Activated CD8-positive, alpha-beta memory T cell treated with anti-CD3 and anti-CD28 coated beads, Interleukin-2, amount 50 U/mL, for 24 hours (primary cell): ENCODE results near the gene POLN.

ENCODE experiments used
- DNase-seq: peaks from one replicate; pipeline ENCODE4 v3.0.0-alpha.2; 2020; ENCODE audit errors: extremely low read depth

Gene POLN

DNA sequence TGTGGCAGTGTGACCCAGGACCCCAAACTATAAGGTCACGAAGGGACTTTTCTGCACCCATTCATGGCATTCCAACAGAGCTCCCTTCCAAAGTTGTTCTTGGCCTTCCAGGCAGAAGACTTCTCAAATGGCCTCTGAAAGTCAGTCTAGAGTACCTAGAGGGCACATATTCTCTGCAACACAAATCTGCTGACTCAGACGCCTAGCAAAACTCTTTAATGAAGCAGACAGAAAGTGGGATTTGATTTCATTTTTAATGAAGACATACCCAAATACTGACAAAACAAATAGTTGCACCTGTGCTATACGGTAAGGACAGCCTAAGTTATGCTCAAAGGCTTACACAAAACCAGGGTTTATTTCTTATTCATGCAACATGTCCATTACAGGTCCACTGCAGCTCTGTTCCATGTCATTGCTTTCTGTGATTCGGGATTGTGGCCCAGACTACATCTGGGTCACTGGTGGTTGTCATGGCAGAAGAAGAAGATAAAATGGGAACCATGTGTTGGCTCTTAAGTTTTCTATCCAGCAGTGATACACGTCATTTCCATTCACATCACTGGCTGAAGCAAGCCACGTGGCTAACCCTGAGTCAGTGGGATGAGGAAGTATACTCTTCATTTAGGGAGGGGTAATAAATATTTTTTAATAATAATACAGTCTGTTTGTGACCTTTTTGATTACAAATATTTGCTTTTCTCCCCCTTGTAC lies 125.1 kb downstream of the POLN start:
- no peak for DNase-seq

DNA sequence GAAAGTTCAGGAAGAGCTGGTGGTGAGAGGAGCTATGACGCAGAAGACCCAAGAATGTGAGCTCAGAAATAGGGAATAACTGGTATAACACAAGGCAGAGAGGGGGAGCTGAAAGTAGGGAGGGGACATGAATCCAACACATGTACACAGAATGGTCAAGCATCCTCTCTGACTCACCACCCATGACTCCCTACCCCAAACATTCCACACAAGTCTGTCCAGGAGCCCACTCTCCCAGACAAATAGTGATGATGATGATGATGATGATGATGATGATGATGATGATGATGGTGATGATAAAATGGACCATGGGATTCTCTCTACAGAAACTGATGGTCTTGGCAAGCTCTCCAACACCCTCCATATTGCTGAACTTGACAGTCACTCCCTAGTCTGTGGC lies 136.4 kb downstream of the POLN start:
- no peak for DNase-seq

DNA sequence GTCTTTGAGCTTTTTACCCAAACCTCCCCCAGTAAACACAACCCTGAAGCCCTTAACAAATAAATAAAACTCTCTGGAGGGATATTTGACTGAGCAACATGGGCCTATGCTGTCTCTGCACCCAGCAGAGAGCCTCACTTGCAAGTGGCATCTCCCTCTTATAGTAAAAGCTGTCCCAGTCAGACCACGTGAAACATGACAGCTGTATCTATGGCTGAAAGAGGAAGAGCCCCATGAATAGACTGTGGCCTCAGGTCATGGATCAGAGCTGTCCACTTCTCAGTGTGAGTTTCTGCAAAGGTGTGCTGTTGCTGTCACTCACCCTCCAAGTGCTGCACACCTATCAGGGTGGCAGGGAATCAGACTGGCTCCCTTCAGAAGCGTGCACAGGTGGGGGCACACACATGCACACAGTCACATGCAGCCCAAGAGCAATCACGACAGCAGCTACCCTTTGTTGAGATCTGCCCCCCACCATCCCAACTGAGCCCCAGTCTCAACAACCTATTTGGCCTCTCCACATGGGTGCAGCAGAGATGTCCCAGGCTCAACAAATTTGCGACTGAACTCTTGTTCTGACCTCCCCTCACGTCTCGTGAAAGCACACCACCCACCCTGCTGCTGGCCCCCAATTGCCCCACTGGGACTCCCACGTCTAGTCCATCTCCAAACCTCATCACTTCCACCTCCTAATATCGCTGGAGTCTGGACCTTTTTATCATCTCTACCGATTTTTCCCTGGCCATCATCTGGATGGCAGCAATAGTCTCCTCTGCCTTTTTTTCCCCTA lies 137.2 kb downstream of the POLN start:
- no peak for DNase-seq

DNA sequence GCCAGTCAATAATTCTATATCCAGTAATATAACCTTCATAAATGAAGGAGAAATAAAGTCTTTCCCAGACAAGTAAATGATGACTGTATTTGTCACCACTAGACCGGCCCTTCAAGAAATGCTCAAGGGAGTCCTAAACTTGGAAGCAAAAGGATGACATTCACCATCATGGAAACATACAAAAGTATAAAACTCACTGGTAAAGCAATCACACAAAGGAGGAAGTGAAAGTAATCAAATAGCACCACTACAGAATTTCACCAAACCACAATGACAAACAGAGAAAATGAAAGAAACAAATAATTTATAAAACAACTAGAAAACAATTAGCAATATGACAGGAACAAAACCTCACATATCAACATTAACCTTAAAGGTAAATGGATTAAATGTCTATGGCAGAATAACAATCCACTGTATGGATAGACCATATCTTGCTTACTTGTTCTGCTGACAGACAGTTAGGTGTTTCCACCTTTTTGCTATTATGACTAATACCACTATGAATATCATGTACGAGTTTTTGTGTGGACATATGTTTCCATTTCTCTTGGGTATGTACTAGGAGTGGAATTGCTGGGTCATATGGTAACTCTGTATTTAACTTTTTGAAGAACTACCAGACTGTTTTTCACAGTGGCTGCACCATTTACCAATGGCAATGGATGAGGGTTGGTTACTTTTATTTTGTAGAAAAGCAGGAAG lies 137.9 kb downstream of the POLN start:
- DNase-seq = no peak

DNA sequence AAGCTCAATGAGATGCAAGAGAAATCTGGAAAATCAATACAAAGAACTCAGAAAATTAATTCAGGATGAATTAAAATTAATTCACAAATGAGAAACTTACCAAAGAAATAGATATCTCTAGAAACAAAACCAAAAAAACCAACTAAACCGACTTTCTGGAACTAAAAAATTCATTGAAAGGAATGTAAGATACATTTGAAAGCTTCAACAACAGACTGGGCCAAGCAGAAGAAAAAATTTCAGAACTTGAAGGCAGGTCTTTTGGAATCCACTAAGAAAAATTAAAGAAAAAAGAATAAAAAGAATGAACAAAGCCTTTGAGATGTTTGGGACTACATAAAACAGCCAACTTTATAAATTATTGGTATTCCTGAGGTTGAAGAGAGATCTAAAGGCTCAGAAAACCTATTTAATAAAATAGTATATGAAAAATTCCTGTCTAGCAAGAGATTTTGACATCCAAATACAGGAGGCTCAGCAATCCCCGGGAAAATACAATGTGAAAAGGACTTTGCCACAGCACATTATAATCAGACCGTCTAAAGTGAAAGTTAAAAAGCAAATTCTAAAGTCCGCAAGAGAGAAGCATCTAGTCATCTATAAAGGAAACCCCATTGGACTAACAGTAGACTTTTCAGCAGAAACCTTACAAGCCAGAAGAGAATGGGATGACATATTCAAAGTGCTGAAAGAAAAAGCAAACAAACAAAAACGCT lies 138.6 kb downstream of the POLN start:
- DNase-seq = no peak

DNA sequence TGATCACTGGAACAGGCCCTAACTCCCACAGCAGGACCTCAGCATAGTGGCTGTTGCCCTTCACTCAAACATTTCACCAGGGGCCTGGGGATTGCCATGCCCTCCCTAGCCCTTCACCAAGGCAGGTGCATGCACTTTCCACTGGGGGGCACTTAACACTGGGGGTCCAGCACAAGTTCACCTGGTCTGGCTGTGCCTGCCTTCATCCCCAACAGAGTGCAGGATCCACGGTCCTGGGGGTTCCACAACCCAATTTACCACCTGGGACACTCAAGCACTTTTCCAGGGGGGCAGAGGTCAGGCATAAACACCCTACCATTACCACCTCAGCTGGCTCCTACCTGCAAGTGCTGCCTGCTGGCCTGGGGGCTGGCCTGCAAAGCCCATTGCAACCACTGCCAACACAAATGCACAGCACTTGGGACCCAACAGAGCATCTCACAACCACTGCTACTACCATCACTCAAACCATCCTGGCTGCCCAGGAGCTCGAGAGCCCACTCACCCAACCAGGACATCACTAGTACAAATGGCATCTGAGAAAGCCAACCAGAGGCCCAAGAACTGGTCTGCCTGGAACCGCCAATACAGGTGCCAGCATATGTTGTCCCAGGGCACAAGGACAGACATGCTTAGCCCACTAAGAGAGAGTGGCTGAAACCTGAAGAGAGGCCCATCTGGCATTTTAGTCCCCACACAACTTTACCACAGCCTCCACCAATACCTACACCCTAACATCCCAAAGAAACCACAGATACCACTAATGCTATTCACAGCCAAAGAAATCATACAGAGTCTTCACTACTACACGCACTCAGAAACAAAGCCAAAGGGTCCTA lies 139.7 kb downstream of the POLN start:
- no peak for DNase-seq

DNA sequence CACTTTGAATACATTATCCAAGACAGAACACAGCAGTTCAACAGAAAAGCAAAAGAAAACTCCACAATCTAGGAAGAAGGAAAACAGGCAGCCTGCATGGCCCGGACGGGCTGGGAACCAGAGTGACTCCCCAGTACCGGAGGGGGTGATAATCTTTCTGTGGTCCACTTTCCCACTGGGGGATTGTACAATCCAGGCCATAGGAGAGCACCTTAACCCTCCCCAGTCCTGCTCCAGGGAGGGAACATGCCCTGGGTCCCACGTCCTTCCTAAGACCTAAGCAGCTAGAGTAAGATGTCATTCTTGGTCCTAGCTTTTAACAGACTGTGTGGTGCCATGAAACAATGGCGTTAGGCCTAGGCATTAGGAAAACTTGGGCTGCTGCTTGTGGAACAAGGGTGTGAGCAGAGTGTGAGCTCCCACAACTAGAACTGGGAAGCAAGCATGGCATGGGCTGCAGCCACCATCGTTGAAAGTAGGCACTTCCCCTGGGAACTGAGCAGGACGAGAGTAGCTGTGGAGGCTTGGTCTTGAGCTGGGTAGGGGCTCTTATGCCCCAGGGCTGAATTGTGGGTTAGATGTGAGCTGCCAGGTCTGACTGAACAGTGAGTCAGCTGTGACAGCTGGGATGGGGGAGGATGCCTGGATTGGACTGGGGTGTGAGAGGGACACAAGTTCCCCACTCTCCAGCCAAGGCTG lies 140.4 kb downstream of the POLN start:
- DNase-seq = no peak

DNA sequence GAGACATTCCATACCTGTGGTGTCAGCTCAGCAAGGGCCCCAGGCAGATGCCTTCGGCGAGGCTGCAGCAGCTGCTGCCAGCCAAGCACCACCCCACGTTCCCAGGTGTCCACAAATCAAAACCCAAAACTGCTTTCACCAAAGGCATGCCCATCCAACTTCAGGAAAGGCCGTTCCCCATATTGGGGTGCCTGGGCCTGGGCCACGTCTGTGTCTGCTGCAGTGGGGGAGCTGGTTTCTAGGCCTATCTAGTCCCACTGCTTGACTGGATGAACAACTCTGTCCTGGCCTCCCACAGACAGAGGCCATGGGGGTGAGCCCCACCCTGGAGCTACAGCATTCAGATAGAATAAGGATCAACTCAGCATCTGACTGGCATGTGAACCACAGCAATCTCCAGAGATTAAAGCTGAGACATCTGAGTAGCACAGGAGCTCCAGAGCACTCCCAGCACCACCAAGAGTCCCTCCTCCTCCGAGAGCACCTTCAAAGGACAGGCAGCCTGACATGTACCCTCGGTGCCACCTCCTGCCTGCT lies 145.8 kb downstream of the POLN start:
- no peak for DNase-seq

DNA sequence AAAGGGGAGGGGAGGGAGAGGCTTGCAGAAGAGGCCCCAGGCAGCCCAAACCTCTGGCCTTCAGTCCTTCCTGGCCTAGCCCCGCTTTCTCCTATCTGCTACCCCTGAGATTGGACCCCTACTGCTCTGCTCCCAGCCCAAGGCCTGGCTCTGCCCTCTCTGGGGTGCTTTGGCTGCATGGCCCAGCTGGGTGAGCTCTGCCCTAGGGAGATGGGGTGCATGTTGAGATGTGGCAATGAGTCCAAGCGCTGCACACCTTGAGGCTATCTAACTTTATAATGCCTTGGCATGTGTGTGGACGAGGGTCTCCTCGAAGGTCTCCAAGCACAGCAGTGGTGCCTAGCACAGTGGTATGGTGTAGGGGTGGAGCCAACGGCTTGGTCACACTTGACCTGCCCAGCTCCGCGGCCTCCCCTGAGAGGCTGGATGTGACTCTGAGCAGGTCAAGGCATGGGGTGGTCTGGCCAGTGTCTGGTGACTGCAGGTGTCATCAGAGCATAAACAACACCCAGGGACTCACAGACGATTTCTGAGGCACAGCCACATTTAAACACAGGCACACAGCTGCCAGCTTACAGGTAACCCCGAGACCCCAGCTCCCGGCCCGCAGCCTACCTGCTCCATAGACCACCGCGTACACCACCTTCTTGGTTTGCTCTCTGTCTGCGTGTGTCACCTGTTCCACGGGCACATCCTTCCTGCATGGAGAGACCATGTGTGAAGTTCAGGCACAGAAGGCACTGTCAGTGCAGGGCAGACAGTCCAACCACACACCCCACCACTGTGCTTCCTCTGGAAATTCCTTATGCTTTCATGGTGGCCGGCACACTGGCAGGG lies 146.5 kb downstream of the POLN start:
- DNase-seq = no peak

DNA sequence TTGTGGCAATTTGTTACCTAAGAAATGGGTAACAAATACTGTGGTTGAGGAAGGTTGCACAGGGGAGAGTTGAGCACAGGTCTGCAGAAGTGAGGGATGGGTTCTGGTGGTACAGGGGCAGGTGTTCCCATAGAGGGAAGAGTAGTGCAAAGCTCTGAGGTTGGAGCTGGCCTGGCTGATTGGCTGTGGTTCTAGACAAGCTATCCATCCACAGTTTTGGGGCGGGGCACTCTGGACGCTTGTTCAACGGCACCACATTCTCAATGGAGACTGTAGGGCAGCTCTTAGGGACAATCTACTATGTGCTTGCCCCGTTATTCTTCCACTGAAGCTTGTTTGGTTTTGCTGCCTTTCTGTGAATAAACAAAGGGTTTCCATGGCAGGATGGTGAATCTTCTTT lies 147.4 kb downstream of the POLN start:
- no peak for DNase-seq

DNA sequence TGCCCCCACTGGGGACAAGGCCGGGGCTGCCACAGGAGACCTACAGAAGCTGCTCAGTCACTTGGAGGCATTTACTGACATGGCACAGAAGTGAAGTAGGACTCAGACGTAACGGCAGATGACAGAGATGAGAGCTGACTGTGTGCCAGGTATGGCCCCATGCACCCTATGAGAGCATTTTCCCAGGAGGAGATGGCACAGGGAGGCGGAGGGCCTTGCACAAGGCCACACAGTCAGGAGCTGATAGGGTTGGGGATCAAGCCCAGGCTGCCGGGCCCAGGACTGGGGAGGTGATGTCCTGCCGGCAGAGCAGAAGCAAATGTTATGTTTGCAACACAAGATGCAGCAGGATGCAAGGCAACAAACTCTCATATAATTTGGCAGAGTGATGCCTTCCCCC lies 148.7 kb downstream of the POLN start:
- DNase-seq = no peak

DNA sequence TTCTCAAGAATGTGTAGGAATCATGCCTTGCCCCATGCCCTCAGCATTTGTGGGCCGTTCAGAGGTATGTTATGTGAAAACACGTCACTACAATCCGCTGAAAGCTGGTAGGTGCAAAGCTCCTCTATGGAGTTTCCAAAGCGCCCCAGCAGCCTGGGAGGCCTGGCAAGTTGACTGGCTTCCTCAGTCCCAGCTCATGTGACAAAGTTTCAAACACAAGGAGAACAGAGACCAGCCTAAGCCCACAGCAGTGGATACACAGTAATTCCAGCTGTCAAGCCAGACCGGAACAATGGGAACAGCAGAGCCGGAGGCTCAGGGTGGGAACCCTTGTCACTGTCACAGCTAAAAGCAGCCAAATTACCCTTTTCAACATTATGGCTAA lies 149.3 kb downstream of the POLN start:
- no peak for DNase-seq

DNA sequence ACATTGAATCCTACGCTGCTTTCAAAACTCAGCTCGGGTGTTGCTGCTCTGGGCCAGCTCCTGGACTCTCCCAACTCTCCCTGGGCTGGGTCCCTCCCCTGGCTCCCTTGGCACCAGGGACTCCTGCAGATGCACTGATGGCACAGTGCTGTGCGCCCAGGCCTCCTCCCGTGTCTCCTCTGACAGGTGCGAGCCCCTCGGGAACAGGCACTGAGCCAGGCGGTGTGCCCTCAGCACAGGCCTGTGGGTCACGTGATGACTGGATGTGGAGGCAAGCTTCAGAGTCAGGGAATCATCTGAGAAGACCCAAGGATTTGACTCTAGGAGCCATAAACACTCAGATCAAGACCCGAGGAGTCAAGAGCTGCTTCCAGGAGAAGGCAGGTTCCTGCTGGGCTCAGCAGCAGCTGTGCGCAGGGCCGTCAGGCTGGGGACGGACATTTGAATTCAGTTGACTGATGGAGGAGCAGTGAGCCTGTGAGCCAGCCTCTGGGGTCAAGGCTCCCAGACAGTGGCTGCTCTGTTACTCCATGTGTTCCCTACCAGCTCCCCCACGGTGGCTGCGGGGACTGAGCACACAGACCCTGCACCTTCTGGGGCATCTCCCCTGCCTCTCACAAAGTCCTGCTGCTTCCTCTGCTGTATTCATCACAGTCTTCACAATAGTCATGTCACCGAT lies 149.8 kb downstream of the POLN start:
- no peak for DNase-seq

DNA sequence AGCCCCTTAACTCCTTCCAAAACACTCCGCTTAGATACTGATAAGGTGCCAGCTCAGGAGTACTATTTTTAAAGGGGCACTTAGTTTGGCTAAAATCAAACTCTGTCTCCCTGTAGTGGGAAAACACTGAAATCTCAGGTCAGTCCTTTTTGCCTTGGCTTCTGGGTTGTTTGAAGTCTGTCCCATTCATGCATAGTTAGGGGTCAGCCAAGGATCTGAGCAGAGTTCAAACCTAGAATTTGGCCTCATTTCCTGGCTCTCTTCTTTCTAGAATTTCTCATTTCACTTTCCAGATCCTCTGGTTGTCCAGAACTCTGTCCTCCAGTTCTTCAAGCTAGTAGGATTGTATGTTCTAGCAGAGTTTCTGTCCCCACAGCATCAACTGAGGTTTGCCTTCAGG lies 151.3 kb downstream of the POLN start:
- DNase-seq = no peak

DNA sequence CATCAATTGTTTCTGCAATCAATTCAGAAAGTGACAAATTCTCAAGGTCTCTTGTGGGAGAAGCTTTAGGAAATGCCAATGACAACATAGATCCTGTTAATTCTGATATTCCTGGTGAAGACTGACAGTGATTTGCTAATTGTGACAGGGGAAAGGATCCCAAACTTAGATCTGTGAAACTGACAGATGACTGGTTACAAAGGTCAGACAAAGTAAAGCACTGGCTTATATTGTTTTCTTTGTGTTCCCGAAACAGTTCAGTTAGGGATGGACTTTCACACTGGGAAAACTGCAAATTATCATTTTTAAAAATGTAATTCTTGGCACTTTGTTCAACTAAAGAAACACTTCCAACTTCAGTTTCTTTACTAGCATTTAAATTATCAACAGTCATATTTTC lies 152.7 kb downstream of the POLN start:
- DNase-seq = no peak

DNA sequence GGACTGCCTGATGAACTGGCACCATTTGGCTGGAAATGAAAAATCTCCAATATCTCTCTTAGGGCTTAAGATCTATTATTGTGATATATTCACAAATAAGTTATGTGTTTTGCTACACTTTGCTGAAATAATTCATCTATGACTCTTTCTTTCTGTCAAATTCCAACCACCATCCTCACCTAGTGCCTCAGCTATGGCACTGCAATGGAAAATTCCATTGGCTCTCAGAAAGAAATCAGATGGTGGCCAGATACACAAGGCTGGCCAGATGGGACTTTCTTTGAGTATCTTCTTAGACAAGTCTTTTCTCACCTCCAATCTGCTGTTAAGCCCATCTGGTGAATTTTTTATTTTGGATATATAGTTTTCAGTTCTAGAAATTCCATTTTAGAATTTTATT lies 154.8 kb downstream of the POLN start:
- no peak for DNase-seq

DNA sequence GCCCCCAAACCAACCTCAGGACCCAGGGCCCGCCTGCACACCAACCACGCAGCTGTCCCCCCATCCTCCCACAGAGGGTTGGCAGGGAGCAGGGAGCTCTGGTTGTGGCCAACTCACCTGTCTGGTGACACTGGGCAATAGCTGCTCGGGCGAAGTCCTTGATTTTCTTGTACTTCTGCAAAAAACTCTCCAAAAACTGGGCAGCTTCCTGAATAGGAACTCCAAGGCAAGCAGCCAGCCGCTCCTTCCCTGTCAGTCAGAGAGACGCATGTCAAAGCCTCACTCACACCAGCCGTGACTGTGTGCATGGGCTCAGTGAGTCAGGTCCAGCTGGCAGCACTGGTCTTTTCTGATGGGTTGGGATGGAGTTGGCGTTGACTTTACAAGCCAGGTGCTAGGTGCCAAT lies 156.4 kb downstream of the POLN start:
- DNase-seq = no peak

DNA sequence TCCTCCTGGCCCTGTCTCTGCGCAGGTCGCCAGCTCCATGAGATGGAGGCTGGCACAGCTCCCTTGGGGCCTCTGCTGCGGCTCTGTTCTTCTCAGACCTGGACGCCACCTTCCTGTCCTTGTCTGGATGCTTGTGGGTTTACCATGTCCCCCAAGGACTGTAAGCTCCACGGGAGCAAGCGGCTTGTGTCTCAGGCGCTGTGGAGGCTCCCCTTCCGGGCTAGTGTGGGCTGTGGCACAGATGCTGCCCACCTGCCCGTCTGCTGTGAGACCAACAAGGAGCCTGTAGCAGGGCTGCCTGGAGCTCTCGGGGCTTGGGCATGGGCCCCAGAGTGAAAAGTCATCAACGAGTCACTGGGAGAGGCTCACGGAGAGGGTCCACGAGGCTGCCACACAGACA lies 157.6 kb downstream of the POLN start:
- no peak for DNase-seq

DNA sequence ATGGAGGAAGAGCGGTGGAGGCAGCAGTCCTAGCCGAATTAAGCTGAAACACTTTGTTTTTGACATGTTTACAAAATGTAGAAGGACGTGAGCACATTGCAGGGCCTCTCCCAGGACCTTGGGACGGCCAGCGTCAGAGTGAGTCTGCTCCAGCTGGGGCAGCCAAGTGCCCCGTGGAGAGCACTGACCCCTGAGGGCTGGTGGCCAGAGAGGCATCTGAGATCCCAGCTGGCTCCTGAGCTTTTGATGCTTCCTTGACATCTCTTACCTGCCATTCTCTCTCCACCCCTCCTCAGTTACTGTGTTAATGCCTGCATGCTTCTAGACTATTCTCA lies 158.1 kb downstream of the POLN start:
- DNase-seq = no peak
